Measurements from ENCODE around the gene SFRP2. TPM values are rescaled to one million over a fixed set of nuclear protein-coding genes. Genes with fewer than 3 reads are reported as not detected.

SFRP2 gene
- total RNA-seq, 2 donors from 2014 or later = 70.4 to 90.3 TPM

- H3K4me3 ChIP-seq = no peak overlapping the region
- H3K4me1 ChIP-seq (ENCODE audit: control insufficient read depth in 1 of 2, low read depth in 2 of 2) = no peaks in the 10 kb centered on the region
- no peaks in the 10 kb centered on the region for H3K36me3 ChIP-seq
- H3K9me3 ChIP-seq = no peaks in the 10 kb centered on the region
- no peaks in the 10 kb centered on the region for H3K27me3 ChIP-seq (replicated peaks; ENCODE audit: insufficient read depth)
- H3K27ac ChIP-seq = no peak overlapping the region
- TF ChIP-seq CTCF (IDR thresholded peaks at IDR 0.05) = no peak
- no peak for DNase-seq (ENCODE audit: low spot score)
- no peak for ATAC-seq (ENCODE audit: insufficient number of reproducible peaks, low FRiP score, low read depth)
Measured at GRCh38 chr4:153764601-153765368, 24.1 kb downstream of the SFRP2 start.

GRCh38 chr4:153763404-153763803, 25.5 kb downstream of the SFRP2 start:
- Histone ChIP-seq H3K4me1 (ENCODE audit: control insufficient read depth in 1 of 2, low read depth in 2 of 2) (peaks cover 3 to 7% of the 10 kb centered on the region in 2 donors), H3K36me3 (no peaks in the 10 kb centered on the region), H3K27ac (no peak overlapping the region), H3K9me3 (no peaks in the 10 kb centered on the region), H3K27me3 (replicated peaks; ENCODE audit: insufficient read depth) (no peaks in the 10 kb centered on the region), H3K4me3 (no peak overlapping the region)
- no peak for DNase-seq (ENCODE audit: low spot score)
- no peak for TF ChIP-seq CTCF (IDR thresholded peaks at IDR 0.05)
- no peak for ATAC-seq (ENCODE audit: insufficient number of reproducible peaks, low FRiP score, low read depth)

- TF ChIP-seq CTCF (IDR thresholded peaks at IDR 0.05) = no peak
- DNase-seq (ENCODE audit: low spot score) (no peak), ATAC-seq (ENCODE audit: insufficient number of reproducible peaks, low FRiP score, low read depth) (no peak)
- no peaks in the 10 kb centered on the region for H3K36me3 ChIP-seq
- peak within 1 kb of the TSS; percentile 83 for H3K4me3 ChIP-seq
- H3K9me3 ChIP-seq = no peaks in the 10 kb centered on the region
- H3K27ac ChIP-seq = no peak within 1 kb of the TSS
- H3K4me1 ChIP-seq (ENCODE audit: control insufficient read depth in 1 of 2, low read depth in 2 of 2) = peaks cover 3 to 7% of the 10 kb centered on the region in 2 donors
- H3K27me3 ChIP-seq (replicated peaks; ENCODE audit: insufficient read depth) = no peaks in the 10 kb centered on the region
Measured at GRCh38 chr4:153759407-153760316, 29.2 kb downstream of the SFRP2 start, which contains the start of gene RNF175. TSS of gene RNF175 (minus strand) at chr4:153760024. CDS start at chr4:153759862, 162 bp downstream.

GRCh38 chr4:153758688-153759406, 30.0 kb downstream of the SFRP2 start:
- peaks cover 3 to 7% of the 10 kb centered on the region in 2 donors for H3K4me1 ChIP-seq (ENCODE audit: control insufficient read depth in 1 of 2, low read depth in 2 of 2)
- no peak for TF ChIP-seq CTCF (IDR thresholded peaks at IDR 0.05)
- H3K27ac ChIP-seq = no peak overlapping the region
- ATAC-seq (ENCODE audit: insufficient number of reproducible peaks, low FRiP score, low read depth) = no peak
- DNase-seq (ENCODE audit: low spot score) = no peak
- H3K27me3 ChIP-seq (replicated peaks; ENCODE audit: insufficient read depth) = no peaks in the 10 kb centered on the region
- H3K9me3 ChIP-seq = no peaks in the 10 kb centered on the region
- H3K36me3 ChIP-seq = no peaks in the 10 kb centered on the region
- peak overlapping the region; percentile 83 for H3K4me3 ChIP-seq
